ENCODE measurements around the gene SSTR3. TPM values are rescaled to one million over a fixed set of nuclear protein-coding genes. Genes with fewer than 3 reads are reported as not detected.

Gene SSTR3
- total and polyA plus RNA-seq, 9 of the 15 experiments (the other 6 are each of a cell fraction or from before 2014, with no cell fraction given): 0.03 TPM; not detected in 8

GRCh38 chr22:37260901-37261336 lies 48.6 kb upstream of the SSTR3 start:
- intact Hi-C loops (cut with micrococcal nuclease): loop anchor here (2.0 kb wide), 1 partner anchor 62 kb away; no protein-coding TSS in a partner anchor
- 13% methylated on average over 11 of the region's 14 CpGs for WGBS (ENCODE audit: insufficient coverage, low coverage, missing lambda C conversion rate)
- Histone ChIP-seq H4K20me1 (replicated peaks; ENCODE audit: control insufficient read depth, insufficient read depth, low read length) (no peaks in the 10 kb centered on the region), H2AFZ (ENCODE audit: low read depth, low read length) (0 out of 2 replicates have a peak overlapping the region, but pooled peaks have one; percentile 38), H3K27me3 (ENCODE audit: control insufficient read depth in 2 of 2, insufficient read depth in 2 of 2, low read length in 2 of 2) (no peaks in the 10 kb centered on the region; a peak in 2 of 5 replicates), H3K9me3 (replicated peaks; ENCODE audit: control insufficient read depth, insufficient read depth, low read depth, low read length) (peaks cover 4% of the 10 kb centered on the region; the same call in 1 of the 2 replicates), H3K4me3 (no peak overlapping the region), H3K36me3 (ENCODE audit: control insufficient read depth, insufficient read depth, low read length) (no peaks in the 10 kb centered on the region), H3K9ac (ENCODE audit: insufficient read depth in 1 of 2, low read depth in 2 of 2, low read length in 2 of 2) (no peak overlapping the region), H3K9me1 (ENCODE audit: control insufficient read depth, insufficient read depth, low read length) (no peaks in the 10 kb centered on the region), H3K27ac (ENCODE audit: extremely low read depth, low read depth, low read length) (no peak overlapping the region), H3K4me2 (ENCODE audit: insufficient read depth, low read length) (no peak overlapping the region; the same call in 1 of the 2 replicates), H3K4me1 (replicated peaks in 1 of 2; ENCODE audit: control insufficient read depth in 2 of 2, insufficient read depth in 2 of 2, low read length in 2 of 2) (peaks cover 4 to 15% of the 10 kb centered on the region in 2 experiments; a peak in 4 of 5 replicates), H3K79me2 (ENCODE audit: control insufficient read depth, insufficient read depth, low read length) (no peaks in the 10 kb centered on the region)
- in situ Hi-C loops (cut with MboI): no loop called here
- BruUV-seq (replicated peaks): no TSS peak
- FAIRE-seq (peak; percentile 84), ATAC-seq (peak; percentile 80), DNase-seq (ENCODE audit: extremely low read depth in 1 of 4, low spot score in 3 of 4) (peak; percentile 66 to 73 (median 70))
- CTCF ChIA-PET (ENCODE audit: low intra/inter-chr PET ratio): interaction anchor here (1.8 kb wide), 1 partner anchor 95 kb away, joined by 6 read pairs; no protein-coding TSS in a partner anchor
- POLR2A ChIA-PET: interaction anchor here (0.8 to 1.0 kb wide), 2 partner anchors 8 to 10 kb away, joined by 3 read pairs; no protein-coding TSS in a partner anchor
- no peak for TF ChIP-seq TEAD4 (IDR thresholded peaks at IDR 0.05; ENCODE audit: low read length)
- no peak for TF ChIP-seq TEAD4 (CRISPR knock-in tag; IDR thresholded peaks at IDR 0.05; ENCODE audit: borderline replicate concordance)
- TF ChIP-seq REST (IDR thresholded peaks at IDR 0.05; ENCODE audit: borderline replicate concordance): peak; percentile 56
- TF ChIP-seq REST (CRISPR knock-in tag; IDR thresholded peaks at IDR 0.05; ENCODE audit: low read depth): no peak
- no peak for TF ChIP-seq JUN (IDR thresholded peaks at IDR 0.05; ENCODE audit: borderline replicate concordance, low read depth, low read length)
- TF ChIP-seq JUN (CRISPR knock-in tag; IDR thresholded peaks at IDR 0.05; ENCODE audit: borderline replicate concordance): no peak
- no peak for TF ChIP-seq ZBTB12 (CRISPR knock-in tag; IDR thresholded peaks at IDR 0.05)
- TF ChIP-seq HINFP (tag; conservative IDR thresholded peaks at IDR 0.05; ENCODE audit: low read depth): peak; percentile 41; the same call in 1 of the 2 replicates
- TF ChIP-seq NR2C1 (IDR thresholded peaks at IDR 0.05): no peak
- no peak for TF ChIP-seq NR2C1 (tag; IDR thresholded peaks at IDR 0.05)
- peak; percentile 25 to 70 for TF ChIP-seq RAD21 (CRISPR knock-in tag; conservative IDR thresholded peaks at IDR 0.05 in 1 of 2, IDR thresholded peaks at IDR 0.05 in 1 of 2)

Data from K562 (cell line).